ENCODE measurements around the gene SMIM43. TPM values are rescaled to one million over a fixed set of nuclear protein-coding genes. Genes with fewer than 3 reads are reported as not detected.

The SMIM43 gene
- not detected in 2 replicates for total RNA-seq (2014; rRNA removed; shearing (Covaris generic))
- 0.04 TPM in 1 of 2 replicates, not detected in the other for polyA plus RNA-seq (2015; cell fraction: cytosol; rRNA removed)
- polyA plus RNA-seq (2015; cell fraction: nucleus; rRNA removed) = not detected in 2 replicates

GRCh38 chr4:121764702-121765367, at the start of gene SMIM43:
Gene SMIM43, minus strand, starts transcription at chr4:121765164. Its CDS starts 59 bp downstream, at chr4:121765105.
- no peak for DNase-seq (ENCODE audit: low read depth, low spot score)
- in situ Hi-C loops (cut with HindIII; ENCODE audit: low pct_unique_long_range_greater_than_20kb, low sequenced_read_pairs) = no loop called here

GRCh38 chr4:121814756-121815155, 49.8 kb upstream of the SMIM43 start:
- DNase-seq (ENCODE audit: low read depth, low spot score) = no peak
- in situ Hi-C loops (cut with HindIII; ENCODE audit: low pct_unique_long_range_greater_than_20kb, low sequenced_read_pairs) = no loop called here

- in situ Hi-C loops (cut with HindIII; ENCODE audit: low pct_unique_long_range_greater_than_20kb, low sequenced_read_pairs) = no loop called here
- no peak for DNase-seq (ENCODE audit: low read depth, low spot score)
Measured at GRCh38 chr4:121811122-121811521, 46.2 kb upstream of the SMIM43 start.

GRCh38 chr4:121806411-121806810, 41.4 kb upstream of the SMIM43 start:
- DNase-seq (ENCODE audit: low read depth, low spot score) = no peak
- in situ Hi-C loops (cut with HindIII; ENCODE audit: low pct_unique_long_range_greater_than_20kb, low sequenced_read_pairs) = no loop called here

- DNase-seq (ENCODE audit: low read depth, low spot score) = no peak
- in situ Hi-C loops (cut with HindIII; ENCODE audit: low pct_unique_long_range_greater_than_20kb, low sequenced_read_pairs) = no loop called here
Measured at GRCh38 chr4:121801715-121802075, 36.7 kb upstream of the SMIM43 start.

GRCh38 chr4:121800961-121801714, 36.2 kb upstream of the SMIM43 start, which contains the start of gene EXOSC9:
Gene EXOSC9, plus strand, starts transcription at chr4:121801323. Its CDS starts 102 bp downstream, at chr4:121801425.
- in situ Hi-C loops (cut with HindIII; ENCODE audit: low pct_unique_long_range_greater_than_20kb, low sequenced_read_pairs) = no loop called here
- DNase-seq (ENCODE audit: low read depth, low spot score) = peak; percentile 89

- in situ Hi-C loops (cut with HindIII; ENCODE audit: low pct_unique_long_range_greater_than_20kb, low sequenced_read_pairs) = no loop called here
- DNase-seq (ENCODE audit: low read depth, low spot score) = no peak
Measured at GRCh38 chr4:121800638-121800960, 35.6 kb upstream of the SMIM43 start.

- in situ Hi-C loops (cut with HindIII; ENCODE audit: low pct_unique_long_range_greater_than_20kb, low sequenced_read_pairs) = no loop called here
- no peak for DNase-seq (ENCODE audit: low read depth, low spot score)
Measured at GRCh38 chr4:121799867-121800501, 35.0 kb upstream of the SMIM43 start.

GRCh38 chr4:121799208-121799823, 34.4 kb upstream of the SMIM43 start:
- no peak for DNase-seq (ENCODE audit: low read depth, low spot score)
- in situ Hi-C loops (cut with HindIII; ENCODE audit: low pct_unique_long_range_greater_than_20kb, low sequenced_read_pairs) = no loop called here

GRCh38 chr4:121796283-121796682, 31.3 kb upstream of the SMIM43 start:
- no peak for DNase-seq (ENCODE audit: low read depth, low spot score)
- in situ Hi-C loops (cut with HindIII; ENCODE audit: low pct_unique_long_range_greater_than_20kb, low sequenced_read_pairs) = no loop called here

- DNase-seq (ENCODE audit: low read depth, low spot score) = no peak
- in situ Hi-C loops (cut with HindIII; ENCODE audit: low pct_unique_long_range_greater_than_20kb, low sequenced_read_pairs) = no loop called here
Measured at GRCh38 chr4:121794505-121795188, 29.7 kb upstream of the SMIM43 start.

GRCh38 chr4:121792966-121793365, 28.0 kb upstream of the SMIM43 start:
- in situ Hi-C loops (cut with HindIII; ENCODE audit: low pct_unique_long_range_greater_than_20kb, low sequenced_read_pairs) = no loop called here

GRCh38 chr4:121791481-121791880, 26.5 kb upstream of the SMIM43 start:
- in situ Hi-C loops (cut with HindIII; ENCODE audit: low pct_unique_long_range_greater_than_20kb, low sequenced_read_pairs) = no loop called here
- no peak for DNase-seq (ENCODE audit: low read depth, low spot score)

More at GRCh38 chr4:121792966-121793365, 28.0 kb upstream of the SMIM43 start:
- no peak for DNase-seq (ENCODE audit: low read depth, low spot score)

GRCh38 chr4:121790976-121791375, 26.0 kb upstream of the SMIM43 start:
- in situ Hi-C loops (cut with HindIII; ENCODE audit: low pct_unique_long_range_greater_than_20kb, low sequenced_read_pairs) = no loop called here
- no peak for DNase-seq (ENCODE audit: low read depth, low spot score)

GRCh38 chr4:121789960-121790829, 25.2 kb upstream of the SMIM43 start:
- in situ Hi-C loops (cut with HindIII; ENCODE audit: low pct_unique_long_range_greater_than_20kb, low sequenced_read_pairs) = no loop called here
- no peak for DNase-seq (ENCODE audit: low read depth, low spot score)

- no peak for DNase-seq (ENCODE audit: low read depth, low spot score)
- in situ Hi-C loops (cut with HindIII; ENCODE audit: low pct_unique_long_range_greater_than_20kb, low sequenced_read_pairs) = no loop called here
Measured at GRCh38 chr4:121789455-121789854, 24.5 kb upstream of the SMIM43 start.

- DNase-seq (ENCODE audit: low read depth, low spot score) = no peak
- in situ Hi-C loops (cut with HindIII; ENCODE audit: low pct_unique_long_range_greater_than_20kb, low sequenced_read_pairs) = no loop called here
Measured at GRCh38 chr4:121788896-121789295, 23.9 kb upstream of the SMIM43 start.
